ENCODE measurements around the gene GALNT2.

Gene GALNT2

DNA sequence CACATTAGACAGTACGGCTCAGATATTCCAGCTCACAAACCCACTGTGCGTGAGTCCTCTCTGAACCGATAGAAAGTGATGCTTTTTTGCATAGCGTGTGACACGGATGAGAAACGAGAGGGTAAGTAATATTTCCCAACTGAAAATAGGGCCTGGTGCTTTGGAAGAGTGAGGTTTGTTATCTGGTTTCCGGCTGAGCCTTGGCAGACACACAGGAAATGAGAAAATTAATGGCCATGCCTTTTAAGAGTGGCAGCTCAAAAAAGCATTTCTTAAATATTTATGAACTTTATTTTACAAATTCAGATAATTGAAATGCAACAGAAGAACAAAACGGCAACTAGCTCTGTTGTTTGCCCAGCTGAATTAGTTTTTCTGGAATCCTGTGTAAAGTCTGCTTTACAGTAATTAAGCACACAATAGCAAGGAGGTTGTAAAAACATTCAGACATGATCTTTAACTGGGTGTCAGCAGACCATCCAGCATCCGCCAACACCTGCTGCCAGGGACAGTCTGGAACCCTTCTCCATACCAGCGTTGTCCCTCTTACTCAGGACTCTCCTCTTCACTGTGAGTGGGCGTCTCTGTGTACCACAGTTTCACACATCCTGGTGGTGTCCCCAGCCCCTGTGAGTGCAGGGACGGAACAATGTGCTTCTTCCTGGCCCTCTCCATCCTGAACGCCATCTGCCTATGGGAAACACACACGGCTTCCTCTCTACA is 203.7 kb downstream of the GALNT2 start:
- no peak for FAIRE-seq
- DNase-seq (ENCODE audit: low spot score), result no peak

GRCh38 chr1:230271300-230272035 is 204.4 kb downstream of the GALNT2 start:
- DNase-seq (ENCODE audit: low spot score) (no peak), FAIRE-seq (no peak)

DNA sequence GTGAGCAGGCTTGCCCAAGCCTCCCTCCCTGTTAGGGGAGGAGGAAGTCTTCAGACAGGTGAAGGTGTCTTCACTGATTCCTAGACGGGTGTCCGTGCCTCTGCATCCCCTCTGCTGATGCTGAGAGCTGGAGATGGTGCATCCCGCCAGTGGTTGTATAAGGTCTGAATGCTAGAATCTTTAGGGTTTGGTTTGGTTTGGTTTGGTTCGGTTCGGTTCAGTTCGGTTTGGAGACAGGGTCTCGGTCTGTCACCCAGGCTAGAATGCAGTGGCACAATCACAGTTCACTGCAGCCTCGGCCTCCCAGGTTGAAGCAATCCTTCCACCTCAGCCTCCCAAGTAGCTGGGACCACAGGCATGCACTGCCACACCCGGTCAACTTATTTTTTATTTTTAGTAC is 205.5 kb downstream of the GALNT2 start:
- DNase-seq (ENCODE audit: low spot score), result no peak
- no peak for FAIRE-seq

DNA sequence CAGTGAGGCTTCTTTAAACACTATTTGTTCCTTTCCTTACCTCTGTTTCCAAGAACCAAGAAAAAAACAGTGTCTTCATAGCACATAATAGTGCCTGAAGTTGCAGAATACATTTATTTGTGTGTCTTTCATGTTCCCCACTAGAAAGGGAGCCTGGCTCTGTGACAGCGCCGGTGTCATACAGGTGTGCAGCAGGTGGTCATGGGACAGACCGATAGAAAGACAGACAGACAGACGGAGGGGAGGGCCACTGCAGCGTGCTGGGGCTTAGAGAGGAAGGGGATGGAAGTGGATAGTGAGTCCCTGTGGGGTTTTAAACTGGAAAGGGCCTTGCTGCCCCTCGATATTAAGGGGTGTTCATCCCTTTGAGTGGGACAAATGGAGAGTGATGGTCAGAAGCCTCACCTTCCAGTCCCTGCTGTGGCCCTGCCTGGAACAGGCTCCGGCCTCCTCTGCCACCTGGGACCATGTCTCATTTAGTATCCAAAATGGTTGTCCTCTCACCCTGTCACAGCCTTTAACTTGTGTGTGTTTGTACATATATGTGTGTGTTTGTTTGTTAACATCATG is 206.2 kb downstream of the GALNT2 start:
- no peak for FAIRE-seq
- no peak for DNase-seq (ENCODE audit: low spot score)

GRCh38 chr1:230274254-230274653 is 207.2 kb downstream of the GALNT2 start:
- DNase-seq (ENCODE audit: low spot score), result no peak
- FAIRE-seq, result no peak

- no peak for FAIRE-seq
- no peak for DNase-seq (ENCODE audit: low spot score)
These were observed 209.4 kb downstream of the GALNT2 start for GRCh38 chr1:230276401-230276800.

GRCh38 chr1:230277201-230278025 is 210.4 kb downstream of the GALNT2 start:
- DNase-seq (ENCODE audit: low spot score) (no peak), FAIRE-seq (no peak)

DNA sequence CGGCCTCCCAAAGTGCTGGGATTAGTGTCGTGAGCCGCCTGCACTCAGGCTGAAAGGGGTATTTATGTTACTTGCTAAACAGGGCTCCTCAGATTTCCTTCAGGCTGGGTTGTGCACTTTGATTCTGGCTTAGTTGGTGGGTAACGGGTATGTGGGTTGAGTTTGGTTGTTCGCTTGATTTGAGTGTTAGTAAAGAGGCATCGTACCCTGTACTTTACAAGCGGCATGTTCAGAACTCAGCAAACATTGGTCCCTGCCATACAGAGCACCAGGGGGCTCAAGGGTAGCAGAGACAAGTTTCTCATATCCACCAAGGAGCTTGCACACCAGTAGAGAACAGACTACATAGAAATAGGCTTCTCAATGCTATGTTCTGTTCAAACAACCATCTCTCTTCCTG is 211.3 kb downstream of the GALNT2 start:
- DNase-seq (ENCODE audit: low spot score) (no peak), FAIRE-seq (no peak)

- DNase-seq (ENCODE audit: low spot score), result no peak
- no peak for FAIRE-seq
These were observed 212.0 kb downstream of the GALNT2 start for GRCh38 chr1:230278871-230279582.

DNA sequence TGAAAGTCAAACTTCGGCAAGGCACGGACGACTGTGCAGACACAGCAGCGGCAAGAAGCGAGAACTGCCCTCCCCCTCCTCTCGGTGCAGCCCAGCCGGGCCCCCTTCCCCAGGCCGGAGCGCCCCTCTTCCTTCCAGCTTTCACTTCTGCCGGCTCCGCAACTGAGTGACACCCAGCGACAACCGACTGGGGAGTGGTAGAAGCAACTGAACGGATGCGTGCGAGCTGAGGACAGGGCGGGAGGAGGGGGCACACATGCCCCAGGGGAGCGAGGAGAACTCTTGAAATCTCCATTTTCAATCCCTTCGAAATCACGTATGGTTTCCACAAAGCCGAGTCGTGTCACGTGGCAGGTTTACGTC is 212.5 kb downstream of the GALNT2 start:
- no peak for DNase-seq (ENCODE audit: low spot score)
- FAIRE-seq, result no peak

- FAIRE-seq (no peak), DNase-seq (ENCODE audit: low spot score) (no peak)
These were observed 213.2 kb downstream of the GALNT2 start for GRCh38 chr1:230280054-230280795.

GRCh38 chr1:230280906-230281413 is 213.9 kb downstream of the GALNT2 start:
- FAIRE-seq, result no peak

GRCh38 chr1:230281556-230281955 is 214.5 kb downstream of the GALNT2 start:
- FAIRE-seq (no peak), DNase-seq (ENCODE audit: low spot score) (no peak)

More at GRCh38 chr1:230280906-230281413, 213.9 kb downstream of the GALNT2 start:
- DNase-seq (ENCODE audit: low spot score), result no peak

GRCh38 chr1:230282157-230282556 is 215.1 kb downstream of the GALNT2 start:
- FAIRE-seq (no peak), DNase-seq (ENCODE audit: low spot score) (no peak)

- FAIRE-seq (no peak), DNase-seq (ENCODE audit: low spot score) (no peak)
These were observed 216.6 kb downstream of the GALNT2 start for GRCh38 chr1:230283678-230284077.

- FAIRE-seq (no peak), DNase-seq (ENCODE audit: low spot score) (no peak)
These were observed 217.9 kb downstream of the GALNT2 start for GRCh38 chr1:230284891-230285290.

DNA sequence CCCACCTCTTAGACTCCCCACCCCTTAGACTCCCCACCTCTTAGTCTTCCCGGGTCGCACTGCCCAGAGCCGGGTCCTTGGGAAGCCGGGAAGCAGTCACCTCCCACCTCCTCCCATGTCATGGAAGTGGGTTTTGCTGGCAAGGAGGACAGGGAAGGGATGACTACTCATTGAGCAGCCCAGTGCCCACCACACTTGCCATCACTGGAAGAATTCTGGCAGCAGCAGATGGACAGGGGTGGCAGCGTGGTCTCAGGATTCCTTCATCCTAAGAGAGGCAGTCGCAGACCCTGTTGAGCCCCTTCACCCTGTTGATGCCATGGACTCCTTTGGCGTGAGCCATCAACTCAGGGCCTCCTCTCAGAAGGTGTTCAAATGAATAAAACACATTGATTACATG is 218.3 kb downstream of the GALNT2 start:
- FAIRE-seq (no peak), DNase-seq (ENCODE audit: low spot score) (no peak)

GRCh38 chr1:230286166-230286889 is 219.3 kb downstream of the GALNT2 start:
- FAIRE-seq (no peak), DNase-seq (ENCODE audit: low spot score) (no peak)

GRCh38 chr1:230286890-230287269 is 219.8 kb downstream of the GALNT2 start:
- no peak for FAIRE-seq
- no peak for DNase-seq (ENCODE audit: low spot score)

Data from urothelium cell line (cell line).